Brain microvascular endothelial cell (primary cell): ENCODE measurements around the gene PXYLP1.

Experiments used
- DNase-seq: peaks from one replicate; pipeline ENCODE4 v3.0.0-alpha.2; 2020
- H3K27ac ChIP-seq: fragments of 250-450 bp; sonication (Bioruptor Pico); 2 replicates; pipeline ENCODE4 v1.5.1; 2020; ENCODE audit warnings: mild to moderate bottlenecking, moderate library complexity
- H3K27me3 ChIP-seq: fragments of 250-450 bp; sonication (Bioruptor Pico); replicated peaks from 2 replicates; pipeline ENCODE4 v1.5.1; 2020; ENCODE audit warnings: mild to moderate bottlenecking
- H3K36me3 ChIP-seq: fragments of 250-450 bp; sonication (Bioruptor Pico); replicated peaks from 2 replicates; pipeline ENCODE4 v1.5.1; 2020; ENCODE audit warnings: mild to moderate bottlenecking
- H3K4me3 ChIP-seq: 2 replicates; pipeline ENCODE4 v1.5.1; 2011; ENCODE audit warnings: low read depth, mild to moderate bottlenecking, control low read depth, low read length, moderate library complexity
- in situ Hi-C: cut with HindIII; loops from 2 replicates; pipeline ENCODE4 v1.10.0; 2017; ENCODE audit warnings: low sequenced_read_pairs, low pct_ligation_motif_present
- TF ChIP-seq, protein P1 (sequence below): IDR thresholded peaks from 2 replicates; pipeline ENCODE4 v1.5.1; 2011; ENCODE audit warnings: low read depth, mild to moderate bottlenecking, moderate library complexity, low read length, control low read depth, inconsistent platforms; ENCODE audit errors: missing control alignments

PXYLP1 gene

DNA sequence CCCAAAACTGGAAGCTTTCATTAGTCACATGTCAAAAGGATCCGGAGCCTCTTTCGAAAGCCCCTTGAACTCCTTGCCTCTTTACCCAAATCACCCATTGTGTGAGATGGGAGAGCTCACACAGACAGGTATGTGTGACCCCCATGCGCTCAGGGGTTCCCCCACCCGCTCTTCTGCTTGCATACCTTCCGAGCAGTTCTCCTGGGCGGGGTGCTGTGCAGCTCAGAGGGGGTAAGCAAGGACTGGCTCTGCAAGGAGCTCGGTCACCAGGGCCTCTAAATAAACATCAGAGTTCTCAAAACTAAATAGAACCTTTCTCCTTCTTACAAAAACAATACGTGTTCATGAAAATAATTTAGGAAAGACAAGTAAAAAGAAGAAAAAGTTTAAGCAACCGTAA is 55.7 kb downstream of the PXYLP1 start:
- Histone ChIP-seq H3K27me3 (no peaks in the 10 kb centered on the region), H3K27ac (no peak overlapping the region), H3K4me3 (no peak overlapping the region), H3K36me3 (peaks cover 9% of the 10 kb centered on the region)
- in situ Hi-C loops = no loop called here
- no peak for DNase-seq
- TF ChIP-seq, protein P1, sequence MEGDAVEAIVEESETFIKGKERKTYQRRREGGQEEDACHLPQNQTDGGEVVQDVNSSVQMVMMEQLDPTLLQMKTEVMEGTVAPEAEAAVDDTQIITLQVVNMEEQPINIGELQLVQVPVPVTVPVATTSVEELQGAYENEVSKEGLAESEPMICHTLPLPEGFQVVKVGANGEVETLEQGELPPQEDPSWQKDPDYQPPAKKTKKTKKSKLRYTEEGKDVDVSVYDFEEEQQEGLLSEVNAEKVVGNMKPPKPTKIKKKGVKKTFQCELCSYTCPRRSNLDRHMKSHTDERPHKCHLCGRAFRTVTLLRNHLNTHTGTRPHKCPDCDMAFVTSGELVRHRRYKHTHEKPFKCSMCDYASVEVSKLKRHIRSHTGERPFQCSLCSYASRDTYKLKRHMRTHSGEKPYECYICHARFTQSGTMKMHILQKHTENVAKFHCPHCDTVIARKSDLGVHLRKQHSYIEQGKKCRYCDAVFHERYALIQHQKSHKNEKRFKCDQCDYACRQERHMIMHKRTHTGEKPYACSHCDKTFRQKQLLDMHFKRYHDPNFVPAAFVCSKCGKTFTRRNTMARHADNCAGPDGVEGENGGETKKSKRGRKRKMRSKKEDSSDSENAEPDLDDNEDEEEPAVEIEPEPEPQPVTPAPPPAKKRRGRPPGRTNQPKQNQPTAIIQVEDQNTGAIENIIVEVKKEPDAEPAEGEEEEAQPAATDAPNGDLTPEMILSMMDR = no peak

DNA sequence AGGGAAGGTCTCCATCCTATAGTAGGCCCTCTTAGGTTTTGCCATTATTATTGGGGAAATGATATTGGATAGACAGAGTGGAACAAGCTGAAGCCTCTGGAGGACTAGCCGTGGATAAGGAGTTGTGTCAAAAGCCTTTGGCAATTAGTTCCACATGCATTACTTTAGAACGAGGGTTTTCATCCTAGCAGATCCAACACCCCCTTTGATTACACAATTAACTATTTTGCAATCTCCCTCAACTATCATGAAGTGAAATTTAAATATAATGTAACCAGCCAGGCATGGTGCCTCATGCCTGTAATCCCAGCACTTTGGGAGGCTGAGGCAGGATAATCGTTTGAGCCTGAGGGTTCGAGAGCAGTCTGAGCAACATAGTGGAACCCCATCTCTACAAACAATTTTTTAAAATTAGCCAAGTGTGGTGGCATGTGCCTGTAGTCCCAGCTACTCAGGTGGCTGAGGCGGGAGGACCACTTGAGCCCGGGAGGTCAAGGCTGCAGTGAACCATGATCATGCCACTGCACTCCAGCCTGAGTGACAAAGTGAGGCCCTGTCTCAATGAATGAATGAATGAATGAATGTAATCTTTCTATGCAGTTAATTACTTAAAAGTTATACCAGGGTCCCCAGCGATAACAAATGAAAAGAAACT is 56.8 kb downstream of the PXYLP1 start:
- peaks cover 16% of the 10 kb centered on the region for H3K36me3 ChIP-seq
- in situ Hi-C loops = no loop called here

DNA sequence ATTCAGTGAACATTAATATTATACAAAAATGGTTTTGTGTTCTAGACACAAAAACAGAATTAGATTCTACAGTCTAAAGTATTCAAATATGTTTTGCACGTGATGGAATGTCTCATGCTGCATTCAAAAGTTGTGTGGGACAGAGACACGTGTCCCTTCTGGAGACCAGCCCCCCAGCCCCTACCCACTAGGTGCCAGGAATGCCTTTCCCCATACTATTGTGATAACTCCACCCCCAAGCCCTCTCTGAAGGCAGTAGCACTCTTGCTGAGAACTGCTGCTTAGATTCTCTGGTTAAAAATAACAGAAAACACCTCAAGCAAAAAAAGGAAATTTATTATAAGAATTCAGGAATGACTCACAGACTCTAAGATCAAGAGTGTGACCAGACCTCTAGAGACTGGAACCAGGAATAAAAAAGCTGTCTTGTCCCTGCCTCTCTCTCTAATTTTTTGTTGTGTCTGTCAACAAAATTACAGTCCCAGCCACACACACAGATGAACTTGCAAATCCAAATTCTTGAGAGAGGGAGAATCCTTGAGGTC is 57.7 kb downstream of the PXYLP1 start:
- TF ChIP-seq, protein P1 = no peak
- no peak overlapping the region for H3K4me3 ChIP-seq
- no peak for DNase-seq
- in situ Hi-C loops = no loop called here
- no peak overlapping the region for H3K27ac ChIP-seq
- H3K36me3 ChIP-seq = peaks cover 16% of the 10 kb centered on the region
- H3K27me3 ChIP-seq = no peaks in the 10 kb centered on the region

More for the DNA sequence above, 56.8 kb downstream of the PXYLP1 start:
- H3K27me3 ChIP-seq = no peaks in the 10 kb centered on the region
- no peak overlapping the region for H3K27ac ChIP-seq
- no peak overlapping the region for H3K4me3 ChIP-seq
- no peak for DNase-seq
- TF ChIP-seq, protein P1 = no peak

DNA sequence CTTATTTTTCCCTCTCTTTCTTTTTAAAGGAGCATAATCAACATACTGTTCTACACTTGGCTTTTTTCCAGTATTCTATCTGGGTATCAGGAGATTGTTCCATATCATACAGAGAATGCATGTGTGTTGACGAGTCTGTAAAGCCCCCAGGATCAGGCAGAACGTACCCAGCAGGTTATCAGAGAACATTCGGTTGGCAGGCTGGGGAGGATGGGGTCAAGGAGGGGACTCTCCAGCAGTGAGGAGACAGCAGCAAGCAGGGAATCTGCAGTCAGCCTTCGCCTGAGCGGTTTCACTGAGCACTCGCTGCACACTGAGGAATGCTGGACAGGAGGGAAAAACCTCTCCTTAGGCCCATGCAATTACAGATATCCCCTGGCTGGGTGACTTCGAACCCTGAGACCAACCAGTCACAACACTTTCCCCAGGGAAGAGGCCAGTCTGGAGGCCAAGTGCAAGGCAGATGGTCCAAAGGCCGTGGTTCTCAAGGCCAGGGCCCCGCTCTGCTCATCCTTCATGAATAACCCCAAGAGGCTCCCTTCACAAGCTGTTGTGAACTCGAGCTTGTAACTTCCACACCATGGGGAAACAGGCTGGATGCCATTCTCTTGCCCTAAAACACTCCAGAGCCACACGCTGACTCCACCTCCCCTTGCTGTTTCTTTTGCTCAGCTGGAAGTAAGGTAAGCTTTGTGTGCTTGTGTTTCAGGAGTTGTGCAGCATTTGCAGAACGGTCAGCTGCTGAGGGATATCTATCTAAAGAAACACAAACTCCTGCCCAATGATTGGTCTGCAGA is 60.1 kb downstream of the PXYLP1 start:
- Histone ChIP-seq H3K27ac (no peak overlapping the region), H3K4me3 (no peak overlapping the region), H3K27me3 (no peaks in the 10 kb centered on the region), H3K36me3 (peaks cover 16% of the 10 kb centered on the region)
- DNase-seq = no peak
- TF ChIP-seq, protein P1 = no peak
- in situ Hi-C loops = no loop called here

DNA sequence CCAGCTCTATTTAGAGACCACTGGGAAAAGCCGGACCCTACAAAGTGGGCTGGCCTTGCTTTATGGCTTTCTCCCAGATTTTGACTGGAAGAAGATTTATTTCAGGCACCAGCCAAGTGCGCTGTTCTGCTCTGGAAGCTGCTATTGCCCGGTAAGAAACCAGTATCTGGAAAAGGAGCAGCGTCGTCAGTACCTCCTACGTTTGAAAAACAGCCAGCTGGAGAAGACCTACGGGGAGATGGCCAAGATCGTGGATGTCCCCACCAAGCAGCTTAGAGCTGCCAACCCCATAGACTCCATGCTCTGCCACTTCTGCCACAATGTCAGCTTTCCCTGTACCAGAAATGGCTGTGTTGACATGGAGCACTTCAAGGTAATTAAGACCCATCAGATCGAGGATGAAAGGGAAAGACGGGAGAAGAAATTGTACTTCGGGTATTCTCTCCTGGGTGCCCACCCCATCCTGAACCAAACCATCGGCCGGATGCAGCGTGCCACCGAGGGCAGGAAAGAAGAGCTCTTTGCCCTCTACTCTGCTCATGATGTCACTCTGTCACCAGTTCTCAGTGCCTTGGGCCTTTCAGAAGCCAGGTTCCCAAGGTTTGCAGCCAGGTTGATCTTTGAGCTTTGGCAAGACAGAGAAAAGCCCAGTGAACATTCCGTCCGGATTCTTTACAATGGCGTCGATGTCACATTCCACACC is 60.9 kb downstream of the PXYLP1 start:
- DNase-seq = no peak
- Histone ChIP-seq H3K27ac (no peak overlapping the region), H3K27me3 (no peaks in the 10 kb centered on the region), H3K4me3 (no peak overlapping the region), H3K36me3 (peaks cover 16% of the 10 kb centered on the region)
- TF ChIP-seq, protein P1 = no peak
- in situ Hi-C loops = no loop called here
